ENCODE measurements around the gene TNRC6B. TPM values are rescaled to one million over a fixed set of nuclear protein-coding genes. Genes with fewer than 3 reads are reported as not detected.

TNRC6B gene
- total RNA-seq, 4 donors from 2014 or later: 34.5 to 57.0 (median 45.4) TPM

DNA sequence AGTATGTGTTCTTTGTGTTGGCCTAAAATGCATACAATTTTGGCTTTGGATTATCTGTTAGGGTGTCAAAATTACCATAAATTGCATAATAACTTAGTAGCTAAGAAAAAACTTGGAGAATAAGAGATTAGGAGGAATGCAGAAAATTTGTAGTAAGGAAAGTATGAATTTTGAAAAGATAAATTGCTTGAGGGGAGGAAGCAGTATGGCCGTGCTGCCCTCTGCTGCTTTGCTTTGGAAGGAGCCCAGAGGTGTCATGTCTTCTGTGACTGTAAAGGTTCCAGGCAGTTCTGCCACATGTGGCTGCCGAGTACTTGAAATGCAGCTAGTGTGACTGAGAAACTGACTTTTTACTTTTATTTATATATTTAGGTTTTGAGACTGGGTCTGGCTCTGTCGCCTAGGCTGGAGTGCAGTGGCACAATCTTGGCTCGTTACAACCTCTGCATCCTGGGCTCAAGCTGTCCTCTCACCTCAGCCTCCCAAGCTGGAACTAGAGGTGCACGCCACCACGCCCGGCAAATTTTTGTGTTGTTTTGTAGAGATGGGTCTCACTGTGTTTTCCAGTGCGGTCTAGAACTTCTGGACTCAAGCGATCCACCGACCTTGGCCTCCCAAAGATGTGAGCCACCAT lies 170.4 kb downstream of the TNRC6B start:
- peak overlapping the region in 1 of 4 donors; percentile 89 for H3K4me3 ChIP-seq
- peaks cover 29 to 49% (median 43%) of the 10 kb centered on the region in 4 donors for H3K36me3 ChIP-seq
- H3K9me3 ChIP-seq: no peaks in the 10 kb centered on the region
- TF ChIP-seq POLR2A (IDR thresholded peaks at IDR 0.05; ENCODE audit: low read depth) (no peak), POLR2AphosphoS5 (IDR thresholded peaks at IDR 0.05) (peak in 1 of 2 donors; percentile 56), EP300 (IDR thresholded peaks at IDR 0.05) (no peak)
- TF ChIP-seq, protein P1, sequence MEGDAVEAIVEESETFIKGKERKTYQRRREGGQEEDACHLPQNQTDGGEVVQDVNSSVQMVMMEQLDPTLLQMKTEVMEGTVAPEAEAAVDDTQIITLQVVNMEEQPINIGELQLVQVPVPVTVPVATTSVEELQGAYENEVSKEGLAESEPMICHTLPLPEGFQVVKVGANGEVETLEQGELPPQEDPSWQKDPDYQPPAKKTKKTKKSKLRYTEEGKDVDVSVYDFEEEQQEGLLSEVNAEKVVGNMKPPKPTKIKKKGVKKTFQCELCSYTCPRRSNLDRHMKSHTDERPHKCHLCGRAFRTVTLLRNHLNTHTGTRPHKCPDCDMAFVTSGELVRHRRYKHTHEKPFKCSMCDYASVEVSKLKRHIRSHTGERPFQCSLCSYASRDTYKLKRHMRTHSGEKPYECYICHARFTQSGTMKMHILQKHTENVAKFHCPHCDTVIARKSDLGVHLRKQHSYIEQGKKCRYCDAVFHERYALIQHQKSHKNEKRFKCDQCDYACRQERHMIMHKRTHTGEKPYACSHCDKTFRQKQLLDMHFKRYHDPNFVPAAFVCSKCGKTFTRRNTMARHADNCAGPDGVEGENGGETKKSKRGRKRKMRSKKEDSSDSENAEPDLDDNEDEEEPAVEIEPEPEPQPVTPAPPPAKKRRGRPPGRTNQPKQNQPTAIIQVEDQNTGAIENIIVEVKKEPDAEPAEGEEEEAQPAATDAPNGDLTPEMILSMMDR (IDR thresholded peaks at IDR 0.05): peak; percentile 74 to 80 (median 75)
- 66% methylated on average over 10 of the region's 10 CpGs for WGBS
- no peak for DNase-seq (ENCODE audit: extremely low spot score)
- peak overlapping the region; percentile 86 to 90 (median 88) for H3K27ac ChIP-seq (replicated peaks in 1 of 4)
- H3K27me3 ChIP-seq: no peaks in the 10 kb centered on the region
- intact Hi-C loops (cut with DNase I): loop anchor here (5.0 kb wide), 1 partner anchor 816 kb away; the partner anchor contains the start of gene RPS19BP1
- peaks cover 20 to 32% (median 29%) of the 10 kb centered on the region in 4 donors for H3K4me1 ChIP-seq

DNA sequence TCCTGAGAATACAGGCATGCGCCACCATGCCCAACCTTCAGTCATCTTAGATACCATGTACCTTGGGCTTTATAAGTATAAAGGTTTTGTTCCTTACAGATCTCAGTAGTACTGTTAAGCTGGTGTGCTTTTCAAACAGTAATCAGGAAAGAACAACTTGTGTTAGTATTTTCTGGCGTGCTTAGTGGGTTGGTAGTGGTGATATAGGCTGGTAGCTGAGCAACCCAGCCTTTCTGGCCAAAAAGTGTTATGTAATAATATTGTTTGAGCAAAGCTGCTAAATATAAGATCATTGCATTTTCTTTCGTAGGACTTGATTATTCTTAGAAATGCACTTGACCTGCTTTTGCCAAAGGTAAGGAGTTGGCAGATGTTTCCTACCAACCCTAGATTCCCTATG lies 175.0 kb downstream of the TNRC6B start:
- intact Hi-C loops (cut with DNase I): no loop called here
- WGBS: 89% methylated on average over 3 of the region's 3 CpGs

GRCh38 chr22:40361100-40361499 lies 183.4 kb downstream of the TNRC6B start:
- intact Hi-C loops (cut with DNase I): no loop called here
- no peak for DNase-seq (ENCODE audit: extremely low spot score)
- 92% methylated on average over 5 of the region's 5 CpGs for WGBS
- no peaks in the 10 kb centered on the region for H3K27me3 ChIP-seq
- no peak overlapping the region for H3K27ac ChIP-seq (replicated peaks in 1 of 4)
- TF ChIP-seq POLR2AphosphoS5 (IDR thresholded peaks at IDR 0.05) (no peak), EP300 (IDR thresholded peaks at IDR 0.05) (no peak), POLR2A (IDR thresholded peaks at IDR 0.05; ENCODE audit: low read depth) (no peak)
- TF ChIP-seq, protein P1 (IDR thresholded peaks at IDR 0.05): no peak
- H3K36me3 ChIP-seq: peaks cover 95 to 100% (median 100%) of the 10 kb centered on the region in 4 donors
- no peaks in the 10 kb centered on the region for H3K9me3 ChIP-seq
- no peak overlapping the region for H3K4me3 ChIP-seq
- no peaks in the 10 kb centered on the region for H3K4me1 ChIP-seq

More for the DNA sequence above, 175.0 kb downstream of the TNRC6B start:
- Histone ChIP-seq H3K27me3 (no peaks in the 10 kb centered on the region), H3K9me3 (no peaks in the 10 kb centered on the region), H3K4me1 (peaks cover 7 to 12% (median 10%) of the 10 kb centered on the region in 4 donors), H3K4me3 (no peak overlapping the region), H3K27ac (replicated peaks in 1 of 4) (no peak overlapping the region), H3K36me3 (peaks cover 60 to 96% (median 87%) of the 10 kb centered on the region in 4 donors)
- TF ChIP-seq EP300 (IDR thresholded peaks at IDR 0.05) (no peak), POLR2AphosphoS5 (IDR thresholded peaks at IDR 0.05) (no peak), POLR2A (IDR thresholded peaks at IDR 0.05; ENCODE audit: low read depth) (no peak)
- TF ChIP-seq, protein P1 (IDR thresholded peaks at IDR 0.05): no peak
- DNase-seq (ENCODE audit: extremely low spot score): no peak

- TF ChIP-seq, protein P1 (IDR thresholded peaks at IDR 0.05): no peak
- no peak for TF ChIP-seq EP300 (IDR thresholded peaks at IDR 0.05)
- TF ChIP-seq POLR2AphosphoS5 (IDR thresholded peaks at IDR 0.05): no peak
- TF ChIP-seq POLR2A (IDR thresholded peaks at IDR 0.05; ENCODE audit: low read depth): no peak
- WGBS: 91% methylated on average over 3 of the region's 3 CpGs
- intact Hi-C loops (cut with DNase I): no loop called here
Measured at GRCh38 chr22:40363059-40363458, 185.3 kb downstream of the TNRC6B start.

More at GRCh38 chr22:40363059-40363458, 185.3 kb downstream of the TNRC6B start:
- no peak overlapping the region for H3K4me3 ChIP-seq
- H3K27ac ChIP-seq (replicated peaks in 1 of 4): no peak overlapping the region
- H3K27me3 ChIP-seq: no peaks in the 10 kb centered on the region
- no peaks in the 10 kb centered on the region for H3K4me1 ChIP-seq
- no peak for DNase-seq (ENCODE audit: extremely low spot score)
- H3K9me3 ChIP-seq: no peaks in the 10 kb centered on the region
- H3K36me3 ChIP-seq: peaks cover 92 to 100% (median 99%) of the 10 kb centered on the region in 4 donors
